Transverse colon (tissue), 3 donors: ENCODE measurements around the gene MS4A15.

Experiments used
- CTCF ChIP-seq, 5 experiments: fragments of 200-600 bp in 3 of 5; fragments of 450-650 bp in 2 of 5; sonication (generic) in 3 of 5; IDR thresholded peaks; 1 replicate in 2 of 5; 2 replicates in 3 of 5; pipeline ENCODE4 v1.5.1; 2016 to 2017; ENCODE audit warnings: antibody characterized with exemption in 5 of 5, inconsistent platforms in 3 of 5, mild to moderate bottlenecking in 2 of 5, moderate library complexity in 1 of 5
- POLR2A ChIP-seq: fragments of 450-650 bp; IDR thresholded peaks from one replicate; pipeline ENCODE4 v1.6.1; 2016; ENCODE audit warnings: antibody characterized with exemption, mild to moderate bottlenecking, moderate library complexity

DNA sequence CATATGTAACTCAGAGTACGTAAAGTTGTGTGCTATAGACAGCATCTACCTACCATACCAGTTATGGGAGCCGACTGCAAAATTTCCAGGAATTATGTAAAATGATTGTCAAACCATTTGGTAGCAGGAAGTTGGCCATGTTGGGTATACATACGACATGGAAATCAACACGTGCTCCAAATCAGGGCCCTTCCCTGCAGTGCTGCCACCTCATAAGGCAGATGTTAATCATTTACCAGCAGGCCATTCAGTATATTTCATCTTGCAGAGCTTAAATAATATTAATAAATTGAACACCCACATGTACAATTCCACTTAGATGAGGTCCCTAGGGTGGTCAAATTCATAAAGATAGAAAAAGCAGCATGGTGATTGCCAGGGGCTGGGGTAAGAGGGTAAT lies 22.4 kb upstream of the MS4A15 start:
- TF ChIP-seq CTCF (IDR thresholded peaks at IDR 0.05) (no peak), POLR2A (no peak)
